ENCODE data around the gene BMPR2. TPM values are rescaled to one million over a fixed set of nuclear protein-coding genes. Genes with fewer than 3 reads are reported as not detected.

BMPR2 gene
- total RNA-seq (10 to 100 TPM in 1 of 2 donors, 1 to 10 TPM in 1; 9.9 to 16.2 TPM), polyA plus RNA-seq (1 to 10 TPM; 4.3 to 5.5 TPM)

GRCh38 chr2:202375609-202376408 is at the start of gene BMPR2:
TSS of gene BMPR2 (plus strand) at chr2:202376327. CDS start at chr2:202377475, 1,148 bp downstream.
- Histone ChIP-seq H3K27ac (ENCODE audit: low read depth in 1 of 2, low read length in 2 of 2) (peak within 1 kb of the TSS; percentile 91 to 93), H3K4me1 (ENCODE audit: control insufficient read depth in 4 of 4, insufficient read depth in 4 of 4, low read length in 3 of 4) (peaks cover 0 to 24% (median 8%) of the 10 kb centered on the region in 4 donors), H3K9ac (ENCODE audit: low read depth in 1 of 2, low read length in 2 of 2) (peak within 1 kb of the TSS; percentile 88 to 89), H3K9me3 (ENCODE audit: control insufficient read depth in 4 of 4, low read length in 3 of 4) (no peaks in the 10 kb centered on the region), H3K36me3 (ENCODE audit: control insufficient read depth in 4 of 4, insufficient read depth in 3 of 4, low read depth in 1 of 4, low read length in 3 of 4) (no peaks in the 10 kb centered on the region), H3K27me3 (ENCODE audit: control insufficient read depth in 4 of 4, insufficient read depth in 4 of 4, low read length in 3 of 4) (no peaks in the 10 kb centered on the region), H3K4me3 (ENCODE audit: low read depth in 1 of 3, low read length in 3 of 3) (peak within 1 kb of the TSS; percentile 92 to 99 (median 98))
- under 1% methylated on average over 70 of the region's 70 CpGs for WGBS
- peak; percentile 92 for DNase-seq (ENCODE audit: low spot score)
- TF ChIP-seq SP1 (IDR thresholded peaks at IDR 0.05): no peak
- no peak for TF ChIP-seq FOXA1 (IDR thresholded peaks at IDR 0.05)
- peak; percentile 19 to 27 for TF ChIP-seq JUND (IDR thresholded peaks at IDR 0.05)
- no peak for TF ChIP-seq EGR1 (IDR thresholded peaks at IDR 0.05; ENCODE audit: low read depth in 2 of 2)
- peak; percentile 9 to 34 for TF ChIP-seq RAD21 (IDR thresholded peaks at IDR 0.05)
- no peak for TF ChIP-seq HNF4G (IDR thresholded peaks at IDR 0.05)
- no peak for TF ChIP-seq ZBTB33 (IDR thresholded peaks at IDR 0.05)
- peak; percentile 15 for TF ChIP-seq YY1 (IDR thresholded peaks at IDR 0.05)
- TF ChIP-seq, protein P1, sequence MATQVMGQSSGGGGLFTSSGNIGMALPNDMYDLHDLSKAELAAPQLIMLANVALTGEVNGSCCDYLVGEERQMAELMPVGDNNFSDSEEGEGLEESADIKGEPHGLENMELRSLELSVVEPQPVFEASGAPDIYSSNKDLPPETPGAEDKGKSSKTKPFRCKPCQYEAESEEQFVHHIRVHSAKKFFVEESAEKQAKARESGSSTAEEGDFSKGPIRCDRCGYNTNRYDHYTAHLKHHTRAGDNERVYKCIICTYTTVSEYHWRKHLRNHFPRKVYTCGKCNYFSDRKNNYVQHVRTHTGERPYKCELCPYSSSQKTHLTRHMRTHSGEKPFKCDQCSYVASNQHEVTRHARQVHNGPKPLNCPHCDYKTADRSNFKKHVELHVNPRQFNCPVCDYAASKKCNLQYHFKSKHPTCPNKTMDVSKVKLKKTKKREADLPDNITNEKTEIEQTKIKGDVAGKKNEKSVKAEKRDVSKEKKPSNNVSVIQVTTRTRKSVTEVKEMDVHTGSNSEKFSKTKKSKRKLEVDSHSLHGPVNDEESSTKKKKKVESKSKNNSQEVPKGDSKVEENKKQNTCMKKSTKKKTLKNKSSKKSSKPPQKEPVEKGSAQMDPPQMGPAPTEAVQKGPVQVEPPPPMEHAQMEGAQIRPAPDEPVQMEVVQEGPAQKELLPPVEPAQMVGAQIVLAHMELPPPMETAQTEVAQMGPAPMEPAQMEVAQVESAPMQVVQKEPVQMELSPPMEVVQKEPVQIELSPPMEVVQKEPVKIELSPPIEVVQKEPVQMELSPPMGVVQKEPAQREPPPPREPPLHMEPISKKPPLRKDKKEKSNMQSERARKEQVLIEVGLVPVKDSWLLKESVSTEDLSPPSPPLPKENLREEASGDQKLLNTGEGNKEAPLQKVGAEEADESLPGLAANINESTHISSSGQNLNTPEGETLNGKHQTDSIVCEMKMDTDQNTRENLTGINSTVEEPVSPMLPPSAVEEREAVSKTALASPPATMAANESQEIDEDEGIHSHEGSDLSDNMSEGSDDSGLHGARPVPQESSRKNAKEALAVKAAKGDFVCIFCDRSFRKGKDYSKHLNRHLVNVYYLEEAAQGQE (IDR thresholded peaks at IDR 0.05): no peak
- no peak for TF ChIP-seq ATF3 (IDR thresholded peaks at IDR 0.05)
- peak; percentile 59 for TF ChIP-seq NR2F2 (IDR thresholded peaks at IDR 0.05)
- no peak for TF ChIP-seq RXRA (IDR thresholded peaks at IDR 0.05)
- no peak for TF ChIP-seq CTCF (IDR thresholded peaks at IDR 0.05; ENCODE audit: low read depth, low read length, missing input control)

DNA sequence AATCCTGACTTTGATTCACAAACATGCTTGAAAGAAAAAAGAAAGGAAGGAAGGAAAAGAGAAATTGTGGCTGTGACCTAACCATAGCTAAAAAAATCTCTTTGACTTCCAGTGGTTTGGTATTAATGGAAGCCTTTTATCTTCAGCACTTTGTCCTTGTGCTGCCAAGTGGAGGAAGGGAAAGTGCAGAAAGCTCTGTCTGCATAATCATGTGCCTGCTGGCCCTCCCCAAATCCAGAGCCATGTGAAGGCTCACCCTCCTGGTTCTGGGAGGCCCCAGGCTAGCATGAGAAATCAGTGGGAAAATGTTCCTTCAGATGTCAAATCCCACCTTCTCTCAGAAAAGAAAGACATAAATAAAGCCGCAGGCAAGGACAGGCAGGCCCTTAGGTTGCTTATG is 48.3 kb upstream of the BMPR2 start:
- H3K4me3 ChIP-seq (ENCODE audit: low read depth in 1 of 3, low read length in 3 of 3): no peak overlapping the region
- no peak for DNase-seq (ENCODE audit: low spot score)
- no peak for TF ChIP-seq FOXA1 (IDR thresholded peaks at IDR 0.05)
- no peak for TF ChIP-seq YY1 (IDR thresholded peaks at IDR 0.05)
- TF ChIP-seq GABPA (IDR thresholded peaks at IDR 0.05 in 1 of 2, conservative IDR thresholded peaks at IDR 0.05 in 1 of 2): no peak
- TF ChIP-seq RXRA (IDR thresholded peaks at IDR 0.05): no peak
- TF ChIP-seq SP1 (IDR thresholded peaks at IDR 0.05): no peak
- no peak for TF ChIP-seq JUND (IDR thresholded peaks at IDR 0.05)
- TF ChIP-seq NR2F2 (IDR thresholded peaks at IDR 0.05): no peak
- no peak for TF ChIP-seq HNF4G (IDR thresholded peaks at IDR 0.05)
- no peak for TF ChIP-seq FOXA2 (IDR thresholded peaks at IDR 0.05)
- TF ChIP-seq TAF1 (conservative IDR thresholded peaks at IDR 0.05): no peak
- no peak for TF ChIP-seq EGR1 (IDR thresholded peaks at IDR 0.05; ENCODE audit: low read depth in 2 of 2)
- TF ChIP-seq ATF3 (IDR thresholded peaks at IDR 0.05): no peak
- no peak for TF ChIP-seq RAD21 (IDR thresholded peaks at IDR 0.05)
- H3K27ac ChIP-seq (ENCODE audit: low read depth in 1 of 2, low read length in 2 of 2): no peak overlapping the region
- no peak overlapping the region for H3K9ac ChIP-seq (ENCODE audit: low read depth in 1 of 2, low read length in 2 of 2)
- H3K9me3 ChIP-seq (ENCODE audit: control insufficient read depth in 4 of 4, low read length in 3 of 4): no peaks in the 10 kb centered on the region
- H3K4me1 ChIP-seq (ENCODE audit: control insufficient read depth in 4 of 4, insufficient read depth in 4 of 4, low read length in 3 of 4): no peaks in the 10 kb centered on the region
- H3K36me3 ChIP-seq (ENCODE audit: control insufficient read depth in 4 of 4, insufficient read depth in 3 of 4, low read depth in 1 of 4, low read length in 3 of 4): no peaks in the 10 kb centered on the region
- no peaks in the 10 kb centered on the region for H3K27me3 ChIP-seq (ENCODE audit: control insufficient read depth in 4 of 4, insufficient read depth in 4 of 4, low read length in 3 of 4)
- 91% methylated on average over 1 of the region's 1 CpG for WGBS

All from liver (tissue), 9 donors.